ENCODE results near the gene EVC.
"Not testable (repeated sequence)": the region's sequence is repeated elsewhere in the genome, so short reads cannot be mapped to it uniquely, and the experiment has no call there.

EVC gene

GRCh38 chr4:5812057-5812456 lies 101.1 kb downstream of the EVC start:
- DNase-seq (ENCODE audit: low read depth in 2 of 2, low spot score in 1 of 2) = not testable (repeated sequence)

GRCh38 chr4:5812506-5813229 lies 101.7 kb downstream of the EVC start:
- DNase-seq (ENCODE audit: low read depth in 2 of 2, low spot score in 1 of 2) = no peak

GRCh38 chr4:5813882-5814255 lies 102.9 kb downstream of the EVC start:
- no peak for DNase-seq (ENCODE audit: low read depth in 2 of 2, low spot score in 1 of 2)

GRCh38 chr4:5814421-5814820 lies 103.4 kb downstream of the EVC start:
- no peak for DNase-seq (ENCODE audit: low read depth in 2 of 2, low spot score in 1 of 2)

- DNase-seq (ENCODE audit: low read depth in 2 of 2, low spot score in 1 of 2) = no peak
Observed at GRCh38 chr4:5815641-5816040, 104.6 kb downstream of the EVC start.

- no peak for DNase-seq (ENCODE audit: low read depth in 2 of 2, low spot score in 1 of 2)
Observed at GRCh38 chr4:5816101-5816500, 105.1 kb downstream of the EVC start.

GRCh38 chr4:5816851-5817375 lies 105.9 kb downstream of the EVC start:
- DNase-seq (ENCODE audit: low read depth in 2 of 2, low spot score in 1 of 2) = no peak

- no peak for DNase-seq (ENCODE audit: low read depth in 2 of 2, low spot score in 1 of 2)
Observed at GRCh38 chr4:5821665-5822358, 110.8 kb downstream of the EVC start.

GRCh38 chr4:5822619-5823018 lies 111.6 kb downstream of the EVC start:
- DNase-seq (ENCODE audit: low read depth in 2 of 2, low spot score in 1 of 2) = no peak

GRCh38 chr4:5823542-5824211 lies 112.7 kb downstream of the EVC start:
- no peak for DNase-seq (ENCODE audit: low read depth in 2 of 2, low spot score in 1 of 2)

GRCh38 chr4:5824227-5824626 lies 113.2 kb downstream of the EVC start:
- no peak for DNase-seq (ENCODE audit: low read depth in 2 of 2, low spot score in 1 of 2)

- DNase-seq (ENCODE audit: low read depth in 2 of 2, low spot score in 1 of 2) = no peak
Observed at GRCh38 chr4:5824635-5825034, 113.6 kb downstream of the EVC start.

- DNase-seq (ENCODE audit: low read depth in 2 of 2, low spot score in 1 of 2) = no peak
Observed at GRCh38 chr4:5825321-5826041, 114.5 kb downstream of the EVC start.

GRCh38 chr4:5826437-5827107 lies 115.6 kb downstream of the EVC start:
- no peak for DNase-seq (ENCODE audit: low read depth in 2 of 2, low spot score in 1 of 2)

- no peak for DNase-seq (ENCODE audit: low read depth in 2 of 2, low spot score in 1 of 2)
Observed at GRCh38 chr4:5827108-5828004, 116.4 kb downstream of the EVC start.

- DNase-seq (ENCODE audit: low read depth in 2 of 2, low spot score in 1 of 2) = no peak
Observed at GRCh38 chr4:5828005-5828391, 117.0 kb downstream of the EVC start.

GRCh38 chr4:5836943-5837342 lies 125.9 kb downstream of the EVC start:
- no peak for DNase-seq (ENCODE audit: low read depth in 2 of 2, low spot score in 1 of 2)

- not testable (repeated sequence) for DNase-seq (ENCODE audit: low read depth in 2 of 2, low spot score in 1 of 2)
Observed at GRCh38 chr4:5837483-5837882, 126.5 kb downstream of the EVC start.

GRCh38 chr4:5839332-5839731 lies 128.3 kb downstream of the EVC start:
- DNase-seq (ENCODE audit: low read depth in 2 of 2, low spot score in 1 of 2) = no peak
